CD4-positive, alpha-beta T cell (primary cell): ENCODE results near the gene TOMM40L. TPM values are rescaled to one million over a fixed set of nuclear protein-coding genes. Genes with fewer than 3 reads are reported as not detected.
"Not testable (repeated sequence)": the region's sequence is repeated elsewhere in the genome, so short reads cannot be mapped to it uniquely, and the experiment has no call there.

Experiments
- ATAC-seq: fragments of 200-7000 bp; cut with Tn5 transposase; one replicate; pipeline ENCODE4 v1.10.0; 2022; ENCODE audit warnings: mild to moderate bottlenecking; ENCODE audit not compliant: poor library complexity
- CTCF ChIA-PET: fragments of 350-600 bp; sonication (Branson Sonifier 250); formaldehyde crosslinking; loops from one replicate; lab custom pipeline; 2021; ENCODE audit warnings: antibody characterized with exemption, inconsistent platforms; lab: Charles Lee
- POLR2A ChIA-PET: fragments of 350-600 bp; sonication (Branson Sonifier 250); formaldehyde crosslinking; loops from one replicate; lab custom pipeline; 2021; ENCODE audit warnings: antibody characterized with exemption, inconsistent platforms; lab: Charles Lee
- DNase-seq, 14 experiments: peaks; one replicate each; pipeline ENCODE4 v3.0.0-alpha.2; 2013 to 2020; ENCODE audit warnings: mixed read lengths in 2 of 14
- H3K27ac ChIP-seq, 2 donors: one replicate each; pipeline versions ENCODE4 v1.5.1 to v1.7.0; 2013; ENCODE audit warnings: low read length in 2 of 2, low read depth in 1 of 2, mild to moderate bottlenecking in 1 of 2
- H3K27me3 ChIP-seq, 2 experiments: 1 replicate in 1 of 2; 2 replicates in 1 of 2; pipeline versions ENCODE4 v1.6.1 to v1.7.0; 2013; ENCODE audit warnings: low read length in 2 of 2, control low read depth in 1 of 2, mild to moderate bottlenecking in 1 of 2, moderate library complexity in 1 of 2; ENCODE audit not compliant: insufficient read depth in 2 of 2, control insufficient read depth in 1 of 2
- H3K36me3 ChIP-seq: one replicate; pipeline ENCODE4 v1.6.1; 2013; ENCODE audit warnings: low read length, control low read depth; ENCODE audit not compliant: insufficient read depth
- H3K4me1 ChIP-seq: one replicate; pipeline ENCODE4 v1.6.1; 2013; ENCODE audit warnings: low read length, control low read depth; ENCODE audit not compliant: insufficient read depth
- H3K4me3 ChIP-seq: one replicate; pipeline ENCODE4 v1.5.1; 2013; ENCODE audit warnings: mild to moderate bottlenecking, low read length, moderate library complexity
- H3K9me3 ChIP-seq, 2 experiments: 1 replicate in 1 of 2; 2 replicates in 1 of 2; pipeline versions ENCODE4 v1.6.1 to v1.7.0; 2013; ENCODE audit warnings: low read length in 2 of 2, mild to moderate bottlenecking in 2 of 2, control low read depth in 1 of 2, moderate library complexity in 1 of 2; ENCODE audit not compliant: control insufficient read depth in 1 of 2, insufficient read depth in 1 of 2
- H3K27ac Mint-ChIP-seq: one replicate; pipeline ENCODE4 v1.8.0; 2020; ENCODE audit warnings: mixed read lengths
- H3K27me3 Mint-ChIP-seq: one replicate; pipeline ENCODE4 v1.8.0; 2021; ENCODE audit warnings: mixed read lengths
- H3K36me3 Mint-ChIP-seq: one replicate; pipeline ENCODE4 v1.8.0; 2021; ENCODE audit warnings: low read depth, mixed read lengths
- H3K4me1 Mint-ChIP-seq: one replicate; pipeline ENCODE4 v1.8.0; 2021; ENCODE audit warnings: low read depth, mixed read lengths
- H3K4me3 Mint-ChIP-seq: one replicate; pipeline ENCODE4 v1.8.0; 2020; ENCODE audit warnings: mild to moderate bottlenecking, mixed read lengths
- H3K9me3 Mint-ChIP-seq: one replicate; pipeline ENCODE4 v1.8.0; 2020; ENCODE audit warnings: mixed read lengths
- intact Hi-C, 2 experiments: fragments of 100-400 bp; cut with DNase I in 1 of 2; cut with micrococcal nuclease in 1 of 2; formaldehyde crosslinking; loops; one replicate each; pipeline versions ENCODE4 v1.15.1 to v1.9.0; 2023 to 2025; cut with DNase I, micrococcal nuclease
- total RNA-seq, 174 experiments: library from RNA in 2 of 174; stranded (reverse) in 2 of 174; gene quantifications; one replicate each; pipeline ENCODE4 v1.2.3 and lab custom pipeline; 2021 to 2026
- TF ChIP-seq, protein P1 (sequence below): fragments of 200-600 bp; IDR thresholded peaks from one replicate; pipeline ENCODE4 v1.8.0; 2022; ENCODE audit warnings: antibody characterized with exemption, mild to moderate bottlenecking

TOMM40L gene
- total RNA-seq, 2 experiments from 2014 or later, result 3.2 to 4.1 TPM

DNA sequence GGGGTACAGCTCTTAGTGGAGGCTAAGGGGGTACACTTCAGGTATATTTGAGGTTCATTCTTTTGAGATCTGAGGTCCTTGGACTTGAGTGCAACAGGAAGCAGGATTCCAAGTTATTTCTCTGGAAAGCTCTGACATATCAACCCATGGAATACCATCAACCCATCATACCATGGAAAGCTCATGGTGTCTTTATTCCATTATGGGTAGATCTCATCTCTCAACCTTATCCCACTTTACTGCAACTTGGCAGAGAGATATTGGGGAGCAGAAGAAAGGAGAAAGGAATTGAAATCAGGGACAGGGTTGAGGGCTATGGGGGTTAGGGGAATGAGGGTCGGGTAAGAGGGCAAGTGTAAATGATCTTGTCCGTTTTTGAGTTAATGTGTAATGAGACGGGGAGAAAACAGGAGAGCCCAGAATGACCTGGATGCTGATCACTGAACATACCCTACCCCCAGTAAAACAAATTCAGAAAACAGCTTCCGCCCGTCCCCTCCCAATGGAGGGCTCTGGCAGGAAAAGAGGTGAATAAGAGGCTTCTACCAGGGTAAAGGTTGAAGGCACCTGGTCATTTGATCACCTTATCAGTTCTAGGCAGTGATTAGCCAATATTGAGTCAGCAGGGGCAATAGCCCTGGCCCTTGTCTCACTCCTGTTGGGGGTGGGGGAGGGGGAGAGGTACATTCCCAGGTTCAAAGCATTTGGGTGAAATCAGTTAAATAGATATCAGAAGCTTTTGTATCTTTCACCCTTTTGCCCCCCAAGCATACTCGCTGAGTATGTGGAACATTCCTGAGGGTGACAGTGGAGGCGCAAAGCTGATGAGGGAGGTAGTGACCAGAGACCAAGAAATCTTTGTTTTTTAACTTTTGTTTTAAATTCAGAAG lies 1.8 kb upstream of the TOMM40L start:
- Mint-ChIP-seq H3K27ac (no peak overlapping the region), H3K36me3 (peaks cover 20% of the 10 kb centered on the region), H3K27me3 (no peaks in the 10 kb centered on the region), H3K4me1 (peaks cover 51% of the 10 kb centered on the region), H3K9me3 (no peaks in the 10 kb centered on the region), H3K4me3 (no peak overlapping the region)
- ATAC-seq, result no peak
- ChIA-PET CTCF (interaction anchor here (0.7 to 1.6 kb wide), 2 partner anchors 14 to 82 kb away, joined by 3 to 4 read pairs; no protein-coding TSS in a partner anchor), POLR2A (interaction anchor here (1.9 to 3.5 kb wide), 4 partner anchors 13 to 90 kb away, joined by 7 to 30 read pairs (median 22); partner anchors contain the start of genes NDUFS2, PPOX and SDHC)
- no peak overlapping the region for H3K4me3 ChIP-seq
- H3K9me3 ChIP-seq, result no peaks in the 10 kb centered on the region
- no peak for DNase-seq
- no peak overlapping the region for H3K27ac ChIP-seq
- peaks cover 11% of the 10 kb centered on the region for H3K36me3 ChIP-seq
- H3K4me1 ChIP-seq, result peaks cover 42% of the 10 kb centered on the region
- TF ChIP-seq, protein P1, sequence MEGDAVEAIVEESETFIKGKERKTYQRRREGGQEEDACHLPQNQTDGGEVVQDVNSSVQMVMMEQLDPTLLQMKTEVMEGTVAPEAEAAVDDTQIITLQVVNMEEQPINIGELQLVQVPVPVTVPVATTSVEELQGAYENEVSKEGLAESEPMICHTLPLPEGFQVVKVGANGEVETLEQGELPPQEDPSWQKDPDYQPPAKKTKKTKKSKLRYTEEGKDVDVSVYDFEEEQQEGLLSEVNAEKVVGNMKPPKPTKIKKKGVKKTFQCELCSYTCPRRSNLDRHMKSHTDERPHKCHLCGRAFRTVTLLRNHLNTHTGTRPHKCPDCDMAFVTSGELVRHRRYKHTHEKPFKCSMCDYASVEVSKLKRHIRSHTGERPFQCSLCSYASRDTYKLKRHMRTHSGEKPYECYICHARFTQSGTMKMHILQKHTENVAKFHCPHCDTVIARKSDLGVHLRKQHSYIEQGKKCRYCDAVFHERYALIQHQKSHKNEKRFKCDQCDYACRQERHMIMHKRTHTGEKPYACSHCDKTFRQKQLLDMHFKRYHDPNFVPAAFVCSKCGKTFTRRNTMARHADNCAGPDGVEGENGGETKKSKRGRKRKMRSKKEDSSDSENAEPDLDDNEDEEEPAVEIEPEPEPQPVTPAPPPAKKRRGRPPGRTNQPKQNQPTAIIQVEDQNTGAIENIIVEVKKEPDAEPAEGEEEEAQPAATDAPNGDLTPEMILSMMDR, result no peak
- intact Hi-C loops, result loop anchor here (2.0 to 10.0 kb wide), 3 partner anchors 31 to 521 kb away; partner anchors contain the start of genes DUSP12 (in 2 of the 2) and B4GALT3 (in 1 of the 2)
- no peaks in the 10 kb centered on the region for H3K27me3 ChIP-seq

DNA sequence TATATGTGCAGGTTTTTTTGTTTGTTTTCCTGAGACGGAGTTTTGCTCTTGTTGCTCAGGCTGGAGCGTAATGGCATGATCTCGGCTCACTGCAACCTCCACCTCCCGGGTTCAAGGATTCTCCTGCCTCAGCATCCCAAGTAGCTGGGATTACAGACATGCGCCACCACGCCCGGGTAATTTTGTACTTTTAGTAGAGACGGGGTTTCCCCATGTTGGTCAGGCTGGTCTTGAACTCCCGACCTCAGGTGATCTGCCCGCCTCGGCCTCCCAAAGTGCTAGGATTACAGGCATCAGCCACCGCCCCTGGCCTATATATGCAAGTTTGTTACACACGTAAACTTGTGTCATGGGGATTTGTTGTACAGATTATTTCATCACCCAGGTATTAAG lies 1.2 kb upstream of the TOMM40L start:
- not testable (repeated sequence) for DNase-seq, H3K9me3 Mint-ChIP-seq, H3K27me3 Mint-ChIP-seq, H3K4me3 Mint-ChIP-seq, H3K4me3 ChIP-seq, H3K9me3 ChIP-seq, ATAC-seq, H3K27me3 ChIP-seq, H3K27ac Mint-ChIP-seq, H3K27ac ChIP-seq
- Mint-ChIP-seq H3K36me3 (peaks cover 20% of the 10 kb centered on the region), H3K4me1 (peaks cover 44% of the 10 kb centered on the region)
- ChIA-PET CTCF (interaction anchor here (1.7 to 3.3 kb wide), 3 partner anchors 22 to 42 kb away, joined by 8 to 43 read pairs (median 16); partner anchors contain the start of gene NDUFS2), POLR2A (interaction anchor here (1.5 to 3.5 kb wide), 9 partner anchors 9 to 92 kb away, joined by 3 to 33 read pairs (median 20); partner anchors contain the start of genes DEDD, FCER1G, NDUFS2 and PPOX)
- Histone ChIP-seq H3K36me3 (peaks cover 17% of the 10 kb centered on the region), H3K4me1 (peaks cover 36% of the 10 kb centered on the region)
- intact Hi-C loops, result loop anchor here (1.0 to 10.0 kb wide), 4 partner anchors 14 to 520 kb away; partner anchors contain the start of genes DUSP12 (in 2 of the 2) and B4GALT3 (in 1 of the 2)

DNA sequence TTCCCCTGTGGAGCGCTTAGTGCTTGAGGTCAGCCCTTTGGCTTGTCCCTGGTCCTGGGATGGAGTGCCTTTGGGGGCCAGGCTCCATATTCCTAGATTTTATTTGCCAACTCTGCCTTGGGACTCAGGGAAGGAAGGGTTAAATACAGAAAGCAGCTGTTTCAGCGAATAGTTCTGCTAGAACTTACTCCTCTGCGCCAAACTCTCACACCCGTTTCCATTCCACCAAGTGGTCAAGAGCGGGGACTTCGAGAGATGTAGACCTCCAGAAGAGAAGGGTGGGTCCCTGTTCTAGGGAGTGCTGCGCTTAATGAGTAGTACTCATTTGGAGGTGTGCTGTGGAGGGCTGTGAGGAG lies 704 bp upstream of the TOMM40L start:
- H3K9me3 Mint-ChIP-seq, result no peaks in the 10 kb centered on the region
- ATAC-seq (no peak), DNase-seq (no peak)
- intact Hi-C loops, result loop anchor here (1.0 to 10.0 kb wide), 3 partner anchors 15 to 520 kb away; partner anchors contain the start of gene DUSP12 (in 2 of the 2)
- Histone ChIP-seq H3K9me3 (no peaks in the 10 kb centered on the region), H3K4me1 (peaks cover 34% of the 10 kb centered on the region), H3K36me3 (peaks cover 22% of the 10 kb centered on the region), H3K27ac (peak overlapping the region; percentile 5 to 52), H3K4me3 (no peak overlapping the region), H3K27me3 (no peaks in the 10 kb centered on the region)
- CTCF ChIA-PET, result interaction anchor here (0.6 to 3.3 kb wide), 25 partner anchors 9 to 179 kb away, joined by 3 to 43 read pairs (median 4); partner anchors contain the start of genes CFAP126, NDUFS2, NR1I3 and PPOX
- H3K4me3 Mint-ChIP-seq, result peak overlapping the region; percentile 98
- no peaks in the 10 kb centered on the region for H3K27me3 Mint-ChIP-seq
- POLR2A ChIA-PET, result interaction anchor here (0.6 to 3.5 kb wide), 31 partner anchors 9 to 502 kb away, joined by 3 to 95 read pairs (median 8); partner anchors contain the start of genes ARHGAP30, B4GALT3, DEDD and FCER1G
- TF ChIP-seq, protein P1, result no peak
- H3K4me1 Mint-ChIP-seq, result peaks cover 40% of the 10 kb centered on the region
- peak overlapping the region; percentile 83 for H3K27ac Mint-ChIP-seq
- peaks cover 21% of the 10 kb centered on the region for H3K36me3 Mint-ChIP-seq
